ENCODE measurements around the gene PBX1.

PBX1 gene

DNA sequence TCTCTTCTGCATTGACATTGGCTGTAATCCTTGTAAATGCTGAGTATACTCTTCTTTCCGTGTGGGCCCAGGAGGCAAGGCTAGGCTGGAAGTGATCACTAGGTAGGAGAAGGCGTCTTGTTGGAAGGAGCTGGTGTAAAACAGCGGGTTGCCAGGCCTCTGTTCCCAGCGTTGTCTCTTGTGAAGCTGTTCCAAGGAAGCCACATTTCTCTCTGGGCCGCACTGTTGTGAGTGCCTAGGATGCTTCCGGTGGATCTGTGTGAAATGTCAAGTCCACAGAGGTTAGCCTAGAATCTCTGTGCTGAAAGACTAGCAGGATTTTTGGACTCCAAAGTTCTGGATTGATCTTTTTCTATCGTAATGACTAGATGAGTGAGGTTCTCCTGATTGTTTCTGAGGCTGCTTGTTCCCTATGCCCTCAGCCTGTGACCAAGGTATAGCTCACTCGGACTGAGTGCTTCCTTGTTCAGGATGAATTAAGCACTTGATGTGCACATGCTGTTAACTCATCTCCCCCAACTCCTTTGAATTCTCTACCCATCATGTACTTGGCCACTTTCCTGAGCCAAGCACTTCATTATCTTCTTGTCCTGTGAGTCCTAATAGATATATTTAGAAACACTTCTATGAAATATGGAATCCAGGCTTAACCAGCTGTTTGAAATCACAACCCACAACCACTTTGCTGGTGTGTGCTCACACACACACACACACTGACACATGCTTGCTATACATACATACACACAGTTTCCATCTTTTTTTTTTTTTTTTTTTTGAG lies 63.3 kb downstream of the PBX1 start:
- Histone ChIP-seq H3K4me2 (ENCODE audit: low read depth, low read length) (no peak overlapping the region), H3K27ac (ENCODE audit: low read length) (no peak overlapping the region), H2AFZ (ENCODE audit: low read length) (no peak overlapping the region), H3F3A (ENCODE audit: insufficient read depth, low read length) (peaks cover 15% of the 10 kb centered on the region), H3K36me3 (replicated peaks; ENCODE audit: insufficient read depth, low read length) (no peaks in the 10 kb centered on the region), H3K79me2 (ENCODE audit: low read length) (peaks cover 4% of the 10 kb centered on the region), H3K4me3 (ENCODE audit: low read length) (no peak overlapping the region), H3K4me1 (ENCODE audit: low read length) (peaks cover 40% of the 10 kb centered on the region), H3K9me2 (replicated peaks; ENCODE audit: insufficient read depth, low read length) (no peaks in the 10 kb centered on the region), H4K20me1 (ENCODE audit: insufficient read depth, low read length) (no peaks in the 10 kb centered on the region), H3K9me3 (replicated peaks; ENCODE audit: insufficient read depth, low read length) (no peaks in the 10 kb centered on the region), H3K9ac (ENCODE audit: low read length) (no peak overlapping the region), H3K27me3 (replicated peaks; ENCODE audit: insufficient read depth, low read length) (no peaks in the 10 kb centered on the region)
- TF ChIP-seq, protein P1, sequence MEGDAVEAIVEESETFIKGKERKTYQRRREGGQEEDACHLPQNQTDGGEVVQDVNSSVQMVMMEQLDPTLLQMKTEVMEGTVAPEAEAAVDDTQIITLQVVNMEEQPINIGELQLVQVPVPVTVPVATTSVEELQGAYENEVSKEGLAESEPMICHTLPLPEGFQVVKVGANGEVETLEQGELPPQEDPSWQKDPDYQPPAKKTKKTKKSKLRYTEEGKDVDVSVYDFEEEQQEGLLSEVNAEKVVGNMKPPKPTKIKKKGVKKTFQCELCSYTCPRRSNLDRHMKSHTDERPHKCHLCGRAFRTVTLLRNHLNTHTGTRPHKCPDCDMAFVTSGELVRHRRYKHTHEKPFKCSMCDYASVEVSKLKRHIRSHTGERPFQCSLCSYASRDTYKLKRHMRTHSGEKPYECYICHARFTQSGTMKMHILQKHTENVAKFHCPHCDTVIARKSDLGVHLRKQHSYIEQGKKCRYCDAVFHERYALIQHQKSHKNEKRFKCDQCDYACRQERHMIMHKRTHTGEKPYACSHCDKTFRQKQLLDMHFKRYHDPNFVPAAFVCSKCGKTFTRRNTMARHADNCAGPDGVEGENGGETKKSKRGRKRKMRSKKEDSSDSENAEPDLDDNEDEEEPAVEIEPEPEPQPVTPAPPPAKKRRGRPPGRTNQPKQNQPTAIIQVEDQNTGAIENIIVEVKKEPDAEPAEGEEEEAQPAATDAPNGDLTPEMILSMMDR (IDR thresholded peaks at IDR 0.05; ENCODE audit: low read length), result no peak
- no peak for DNase-seq

DNA sequence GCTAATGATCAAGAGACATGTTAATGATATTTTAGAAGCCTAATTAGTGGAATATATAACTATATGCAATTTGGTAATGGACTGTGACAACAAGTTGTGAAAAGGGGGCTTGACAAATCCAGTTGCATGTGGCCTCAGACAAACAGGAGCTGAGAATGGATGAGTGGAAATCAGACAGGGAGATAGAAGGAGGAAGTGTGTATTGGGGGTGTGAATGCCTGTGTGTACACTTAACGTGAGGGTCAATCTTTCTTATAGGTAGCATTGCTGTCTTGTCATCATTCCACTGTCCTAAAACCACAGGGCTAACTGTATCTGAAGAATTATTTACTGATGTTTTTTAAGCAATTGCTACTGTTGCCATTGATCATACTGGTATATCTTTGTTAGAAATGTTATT lies 64.8 kb downstream of the PBX1 start:
- no peaks in the 10 kb centered on the region for H3K27me3 ChIP-seq (replicated peaks; ENCODE audit: insufficient read depth, low read length)
- H3K4me1 ChIP-seq (ENCODE audit: low read length), result peaks cover 25% of the 10 kb centered on the region
- no peak overlapping the region for H3K4me2 ChIP-seq (ENCODE audit: low read depth, low read length)
- no peaks in the 10 kb centered on the region for H3K36me3 ChIP-seq (replicated peaks; ENCODE audit: insufficient read depth, low read length)
- peaks cover 3% of the 10 kb centered on the region for H3K79me2 ChIP-seq (ENCODE audit: low read length)
- H4K20me1 ChIP-seq (ENCODE audit: insufficient read depth, low read length), result no peaks in the 10 kb centered on the region
- H2AFZ ChIP-seq (ENCODE audit: low read length), result no peak overlapping the region
- no peak overlapping the region for H3K27ac ChIP-seq (ENCODE audit: low read length)
- H3K9me2 ChIP-seq (replicated peaks; ENCODE audit: insufficient read depth, low read length), result no peaks in the 10 kb centered on the region
- H3K4me3 ChIP-seq (ENCODE audit: low read length), result no peak overlapping the region
- H3F3A ChIP-seq (ENCODE audit: insufficient read depth, low read length), result peaks cover 9% of the 10 kb centered on the region
- no peak overlapping the region for H3K9ac ChIP-seq (ENCODE audit: low read length)
- H3K9me3 ChIP-seq (replicated peaks; ENCODE audit: insufficient read depth, low read length), result no peaks in the 10 kb centered on the region
- no peak for TF ChIP-seq EZH2phosphoT487 (IDR thresholded peaks at IDR 0.05; ENCODE audit: low read length)
- TF ChIP-seq EZH2 (optimal IDR thresholded peaks at IDR 0.05; ENCODE audit: low read depth, low read length), result no peak
- TF ChIP-seq, protein P1 (IDR thresholded peaks at IDR 0.05; ENCODE audit: low read length), result no peak
- no peak for DNase-seq

GRCh38 chr1:164624400-164624799 lies 65.4 kb downstream of the PBX1 start:
- Histone ChIP-seq H3K9me2 (replicated peaks; ENCODE audit: insufficient read depth, low read length) (no peaks in the 10 kb centered on the region), H3K9ac (ENCODE audit: low read length) (no peak overlapping the region), H3K36me3 (replicated peaks; ENCODE audit: insufficient read depth, low read length) (no peaks in the 10 kb centered on the region), H3K27me3 (replicated peaks; ENCODE audit: insufficient read depth, low read length) (no peaks in the 10 kb centered on the region), H3K4me1 (ENCODE audit: low read length) (peaks cover 21% of the 10 kb centered on the region), H3K27ac (ENCODE audit: low read length) (no peak overlapping the region), H4K20me1 (ENCODE audit: insufficient read depth, low read length) (no peaks in the 10 kb centered on the region), H2AFZ (ENCODE audit: low read length) (no peak overlapping the region), H3K4me2 (ENCODE audit: low read depth, low read length) (0 out of 2 replicates have a peak overlapping the region, but pooled peaks have one; percentile 2), H3K4me3 (ENCODE audit: low read length) (no peak overlapping the region), H3K9me3 (replicated peaks; ENCODE audit: insufficient read depth, low read length) (no peaks in the 10 kb centered on the region), H3K79me2 (ENCODE audit: low read length) (peaks cover 3% of the 10 kb centered on the region), H3F3A (ENCODE audit: insufficient read depth, low read length) (peaks cover 3% of the 10 kb centered on the region; the same call in 1 of the 2 replicates)
- DNase-seq, result no peak
- no peak for TF ChIP-seq EZH2phosphoT487 (IDR thresholded peaks at IDR 0.05; ENCODE audit: low read length)
- no peak for TF ChIP-seq EZH2 (optimal IDR thresholded peaks at IDR 0.05; ENCODE audit: low read depth, low read length)
- TF ChIP-seq, protein P1 (IDR thresholded peaks at IDR 0.05; ENCODE audit: low read length), result no peak
